SK-N-SH (cell line): ENCODE results near the gene C14orf93.

Experiments
- CTCF ChIP-seq: fragments of 200-600 bp; sonication (generic); IDR thresholded peaks from 2 replicates; pipeline ENCODE4 v1.6.1; 2017; ENCODE audit warnings: antibody characterized with exemption, mild to moderate bottlenecking, moderate library complexity
- EP300 ChIP-seq, 2 experiments: IDR thresholded peaks; 2 replicates each; pipeline versions ENCODE4 v1.4.0 to v1.6.1; 2012; ENCODE audit warnings: borderline replicate concordance in 1 of 2, low read depth in 1 of 2, low read length in 1 of 2
- FOXM1 ChIP-seq: IDR thresholded peaks from 2 replicates; pipeline ENCODE4 v1.4.0; 2012; ENCODE audit warnings: low read depth, mild to moderate bottlenecking
- POLR2AphosphoS5 ChIP-seq: IDR thresholded peaks from 2 replicates; pipeline ENCODE4 v1.6.1; 2012; ENCODE audit warnings: low read depth, low read length
- RAD21 ChIP-seq: IDR thresholded peaks from 2 replicates; pipeline ENCODE4 v1.6.1; 2012; ENCODE audit warnings: mild to moderate bottlenecking, low read length
- SMC3 ChIP-seq: IDR thresholded peaks from 2 replicates; pipeline ENCODE4 v1.6.1; 2012; ENCODE audit warnings: low read depth, low read length, improper control_type of control experiment
- USF2 ChIP-seq: fragments of 150-350 bp; IDR thresholded peaks from 2 replicates; pipeline ENCODE4 v1.6.1; 2017; ENCODE audit warnings: antibody characterized with exemption, low read length, low read depth, borderline replicate concordance

- TF ChIP-seq USF2 (no peak), CTCF (no peak), SMC3 (no peak), POLR2AphosphoS5 (no peak), RAD21 (no peak), EP300 (IDR thresholded peaks at IDR 0.05; ENCODE audit: borderline replicate concordance in 1 of 2, low read depth in 1 of 2, low read length in 1 of 2) (no peak), FOXM1 (no peak)
Observed at GRCh38 chr14:23021889-23022442, 12.0 kb upstream of the C14orf93 start.
